NCI-H1417 (cell line): ENCODE measurements around the gene TRAPPC12.
"Not testable (repeated sequence)": the region's sequence is repeated elsewhere in the genome, so short reads cannot be mapped to it uniquely, and the experiment has no call there.

Source experiments
- DNase-seq, 3 experiments: peaks; one replicate each; lab custom pipeline; 2025; lab: John Stamatoyannopoulos, UW

The TRAPPC12 gene

DNA sequence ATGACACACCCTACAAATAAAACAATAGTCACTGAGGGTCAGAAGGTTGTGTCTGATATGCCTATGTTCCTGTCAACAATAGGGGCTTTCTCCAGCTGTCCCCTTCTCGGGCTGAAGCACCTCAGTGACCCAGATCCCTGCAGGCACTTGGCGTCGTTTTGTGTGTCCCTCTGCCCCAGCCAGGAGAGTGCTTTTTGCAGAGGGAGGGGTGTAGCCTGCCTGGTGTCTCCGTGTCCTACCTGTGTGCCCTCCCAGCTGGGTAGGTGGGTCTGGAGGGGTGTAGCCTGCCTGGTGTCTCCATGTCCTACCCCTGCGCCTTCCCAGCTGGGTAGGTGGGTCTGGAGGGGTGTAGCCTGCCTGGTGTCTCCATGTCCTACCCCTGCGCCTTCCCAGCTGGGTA, 74.5 kb downstream of the TRAPPC12 start:
- not testable (repeated sequence) for DNase-seq

- no peak for DNase-seq
Measured at GRCh38 chr2:3454802-3455201, 75.3 kb downstream of the TRAPPC12 start.

DNA sequence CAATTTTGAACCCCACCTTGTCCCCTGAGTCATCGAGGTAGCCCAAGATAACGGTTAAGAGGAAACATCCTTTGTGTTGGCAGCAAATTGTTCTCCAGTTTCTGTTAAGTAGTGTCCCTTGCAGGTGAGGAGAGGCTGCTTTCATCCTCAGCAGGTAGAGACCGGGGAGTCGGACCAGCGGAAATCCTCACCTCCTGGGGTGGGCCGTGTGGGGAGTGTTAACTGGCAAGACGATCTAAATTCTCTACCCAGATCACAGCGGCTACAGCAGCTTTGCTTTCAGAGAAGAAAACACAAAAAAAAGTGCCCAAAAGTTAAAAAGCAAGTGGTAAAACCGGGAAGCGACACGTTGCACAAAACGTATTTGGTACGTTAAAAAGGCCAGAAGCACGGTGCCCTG, 76.6 kb downstream of the TRAPPC12 start:
- DNase-seq = no peak

DNA sequence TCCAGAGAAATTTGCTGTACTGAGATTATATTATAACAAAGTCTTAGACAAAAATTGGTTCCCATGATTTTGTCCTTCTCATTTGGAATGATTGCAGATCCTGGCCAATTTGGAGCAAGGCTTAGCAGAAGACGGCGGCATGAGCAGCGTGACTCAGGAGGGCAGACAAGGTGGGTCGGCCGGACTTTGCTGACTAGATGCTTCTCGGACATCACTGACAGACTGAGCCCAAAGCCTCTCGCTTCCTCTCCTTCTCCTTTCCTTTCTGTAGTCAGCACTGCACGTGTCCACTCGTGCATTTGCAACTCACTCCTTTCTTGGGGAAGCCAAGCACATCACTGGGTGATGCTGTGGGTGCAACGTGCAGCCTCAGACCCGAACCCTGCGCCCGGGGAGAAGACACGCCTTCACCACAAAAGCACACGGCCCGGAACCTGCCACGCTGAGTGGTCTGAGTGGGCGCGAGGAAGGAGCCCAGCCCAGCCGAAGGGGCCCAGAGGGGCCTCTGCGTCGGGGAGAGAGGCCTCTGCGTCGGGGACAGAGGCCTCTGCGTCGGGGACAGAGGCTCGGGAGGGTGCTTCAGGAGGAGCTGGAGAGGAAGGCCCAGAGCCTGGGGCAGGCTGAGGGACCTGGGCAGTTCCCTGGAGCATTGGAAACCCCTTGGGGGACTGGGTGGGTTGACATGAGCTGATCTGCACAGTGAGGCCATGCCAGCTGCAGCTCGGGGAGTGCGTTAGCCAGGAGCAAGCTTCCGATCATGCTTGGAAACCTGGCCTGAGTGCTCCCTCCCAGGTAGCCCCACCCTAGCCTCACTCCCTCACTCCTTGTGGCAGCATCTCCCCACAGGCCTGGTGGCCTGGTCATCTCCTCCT, 78.3 kb downstream of the TRAPPC12 start:
- no peak for DNase-seq

DNA sequence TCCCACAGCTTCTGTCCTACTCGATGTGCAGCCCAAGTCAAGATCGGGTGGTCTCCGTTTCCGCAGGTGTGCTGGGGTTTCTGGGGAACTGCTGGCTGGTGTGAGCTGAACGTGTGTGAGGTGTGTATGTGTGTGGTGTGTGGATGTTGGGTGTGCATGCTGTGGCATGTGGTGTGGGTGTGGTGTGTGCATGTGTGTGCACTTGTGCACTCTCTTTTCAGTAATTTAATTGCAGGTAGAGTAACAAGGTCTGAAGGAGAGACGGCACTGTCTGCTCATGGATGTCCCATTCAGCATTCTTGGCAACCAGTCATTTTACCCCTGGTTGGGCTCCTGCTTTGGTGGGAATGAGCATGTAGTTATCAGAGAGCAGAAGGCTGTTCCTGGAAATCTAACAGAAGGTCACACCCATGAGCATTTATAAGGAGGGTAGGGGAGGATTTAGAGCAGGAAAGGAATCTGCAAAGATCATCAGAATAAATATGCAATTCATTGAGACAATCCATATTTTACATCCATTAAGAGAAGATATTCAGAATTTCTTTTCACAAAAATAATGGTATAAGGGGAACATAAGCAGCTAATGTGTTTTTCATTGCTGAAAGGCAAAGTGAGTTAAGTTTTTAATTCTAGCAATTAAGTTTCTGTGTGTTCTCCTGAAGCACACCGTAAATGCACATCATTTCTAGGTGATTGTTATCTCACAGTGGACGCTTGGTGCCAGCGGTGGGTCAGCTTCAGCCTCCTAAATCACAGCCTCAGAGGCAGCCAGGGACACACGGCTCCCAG, 79.1 kb downstream of the TRAPPC12 start:
- DNase-seq = no peak

GRCh38 chr2:3459185-3460015, 79.9 kb downstream of the TRAPPC12 start:
- no peak for DNase-seq

DNA sequence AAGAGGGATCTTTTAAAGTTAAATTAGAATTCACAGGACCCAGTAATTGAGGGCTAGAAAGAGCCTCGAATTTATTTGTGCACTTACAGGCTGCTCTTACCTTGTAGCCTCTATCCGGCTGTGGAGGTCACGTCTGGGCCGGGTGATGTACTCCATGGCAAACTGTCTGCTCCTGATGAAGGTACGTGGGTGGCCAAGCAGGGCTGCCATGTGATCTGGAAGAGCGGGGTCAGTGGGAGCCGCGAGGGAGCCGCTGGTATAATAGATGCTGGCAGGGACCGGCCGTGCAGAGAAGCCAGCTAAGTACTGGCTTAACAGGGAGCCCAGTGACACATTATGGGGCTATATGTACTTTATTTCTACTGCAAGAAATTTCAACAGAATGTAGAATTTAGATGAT, 80.7 kb downstream of the TRAPPC12 start:
- DNase-seq = peak in 1 of 3 experiments; percentile 23

DNA sequence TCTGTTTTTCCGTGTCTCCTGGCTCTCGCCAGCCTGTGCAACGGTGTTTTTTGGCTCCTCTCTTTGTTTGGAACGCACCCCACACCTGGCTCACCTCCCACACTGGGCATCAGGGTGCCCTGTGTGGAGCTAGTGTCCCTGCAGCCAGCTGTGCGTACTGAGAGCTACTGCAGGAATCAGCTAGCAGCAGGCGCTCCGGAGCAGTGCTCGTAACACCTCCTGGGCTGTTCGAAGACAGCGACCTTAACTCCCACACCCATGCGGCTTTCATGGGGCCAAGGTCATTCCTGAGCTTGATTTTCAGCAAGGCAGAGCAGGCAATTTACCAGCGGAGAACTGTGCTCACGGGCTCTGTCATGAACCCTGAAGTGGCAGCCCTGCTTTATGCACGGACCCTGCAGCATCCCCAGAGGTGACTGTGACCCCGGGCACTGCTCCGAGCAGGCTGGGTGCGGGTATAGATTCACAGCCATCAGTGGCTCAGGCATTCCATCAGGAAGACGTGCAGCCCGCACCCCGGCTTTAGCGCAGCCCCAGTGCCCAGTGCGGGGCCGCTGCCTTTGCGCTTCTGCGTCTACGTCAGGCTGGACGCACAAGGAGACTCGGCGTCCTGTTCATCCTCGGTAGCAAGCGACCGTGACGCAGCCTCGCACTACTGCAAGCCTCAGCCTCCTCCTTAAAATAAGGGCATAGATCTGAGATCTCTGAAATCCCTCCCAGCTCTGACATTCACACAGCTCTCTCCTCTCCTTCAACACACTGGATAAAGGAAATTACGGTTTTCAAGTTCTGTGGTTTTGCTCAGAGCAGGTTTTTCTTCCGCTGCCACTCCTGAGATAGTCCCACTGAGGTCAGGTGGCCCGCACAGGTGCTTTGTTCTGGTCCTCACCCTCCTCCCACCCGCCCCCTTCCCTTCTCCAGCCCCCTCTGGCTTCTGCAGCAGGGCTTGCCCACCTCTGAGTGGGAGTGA, 81.6 kb downstream of the TRAPPC12 start:
- DNase-seq = no peak

DNA sequence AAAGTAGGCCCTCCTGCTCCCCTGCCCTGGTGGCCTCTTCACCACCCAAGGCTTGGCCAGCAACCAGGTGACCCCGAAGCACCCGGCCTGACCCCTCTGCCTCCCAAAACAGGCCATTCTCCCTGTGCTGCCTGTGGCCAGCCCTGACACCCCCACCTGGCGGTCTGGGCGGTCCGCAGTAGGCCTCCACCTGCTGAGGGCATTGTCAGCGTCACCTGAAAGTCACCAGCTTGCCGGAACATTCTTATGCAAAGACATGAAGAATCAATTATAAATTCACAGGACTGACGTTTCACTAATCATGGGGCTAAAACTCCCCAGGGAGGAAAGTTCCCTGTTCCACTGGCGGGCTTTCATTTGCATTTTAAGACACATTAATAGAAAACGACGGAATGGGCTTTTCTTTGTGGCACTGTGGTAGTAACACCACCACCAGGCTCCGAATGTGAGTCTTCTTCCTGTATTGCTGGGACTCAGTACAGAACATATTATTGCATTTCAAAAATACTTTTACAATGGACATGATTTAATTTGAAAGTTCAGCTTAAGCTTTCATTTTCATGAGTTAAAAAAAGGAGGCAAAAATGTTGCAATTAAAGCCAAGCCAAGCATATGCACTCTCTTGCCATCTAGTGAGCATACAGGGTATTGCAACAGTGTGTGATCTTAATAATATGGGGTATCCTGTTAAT, 82.5 kb downstream of the TRAPPC12 start:
- peak; percentile 12 to 87 (median 81) for DNase-seq

DNA sequence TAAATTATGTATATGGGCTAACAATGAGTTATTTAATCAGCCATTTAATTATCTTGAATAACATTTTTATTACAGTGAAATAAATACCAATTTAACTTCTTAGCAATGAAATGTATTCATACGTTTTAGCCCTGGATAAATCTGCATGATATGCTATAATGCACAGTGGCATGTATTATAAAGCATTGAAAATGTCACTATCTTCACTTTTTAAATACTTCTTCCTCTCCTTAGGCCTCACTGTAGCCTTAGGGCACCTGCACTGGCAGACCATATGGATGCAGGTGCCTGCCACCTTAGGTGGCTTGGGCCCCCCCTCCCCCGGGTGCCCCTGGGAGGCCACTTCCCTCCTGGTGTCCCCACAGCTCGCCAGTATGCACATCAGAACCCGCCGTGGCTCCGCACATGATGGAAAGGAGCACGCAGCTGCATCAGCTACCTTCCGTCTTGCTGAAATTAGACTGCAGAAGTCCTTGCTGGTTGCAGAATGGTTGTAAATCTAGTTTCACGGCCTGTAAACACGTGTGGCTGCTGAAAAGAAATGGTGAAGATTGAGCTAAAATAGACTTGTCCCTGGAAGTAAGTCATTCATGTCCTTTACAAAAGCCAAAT, 83.1 kb downstream of the TRAPPC12 start:
- DNase-seq = no peak

- no peak for DNase-seq
Measured at GRCh38 chr2:3463186-3463835, 83.8 kb downstream of the TRAPPC12 start.

GRCh38 chr2:3463944-3464343, 84.5 kb downstream of the TRAPPC12 start:
- DNase-seq = no peak

DNA sequence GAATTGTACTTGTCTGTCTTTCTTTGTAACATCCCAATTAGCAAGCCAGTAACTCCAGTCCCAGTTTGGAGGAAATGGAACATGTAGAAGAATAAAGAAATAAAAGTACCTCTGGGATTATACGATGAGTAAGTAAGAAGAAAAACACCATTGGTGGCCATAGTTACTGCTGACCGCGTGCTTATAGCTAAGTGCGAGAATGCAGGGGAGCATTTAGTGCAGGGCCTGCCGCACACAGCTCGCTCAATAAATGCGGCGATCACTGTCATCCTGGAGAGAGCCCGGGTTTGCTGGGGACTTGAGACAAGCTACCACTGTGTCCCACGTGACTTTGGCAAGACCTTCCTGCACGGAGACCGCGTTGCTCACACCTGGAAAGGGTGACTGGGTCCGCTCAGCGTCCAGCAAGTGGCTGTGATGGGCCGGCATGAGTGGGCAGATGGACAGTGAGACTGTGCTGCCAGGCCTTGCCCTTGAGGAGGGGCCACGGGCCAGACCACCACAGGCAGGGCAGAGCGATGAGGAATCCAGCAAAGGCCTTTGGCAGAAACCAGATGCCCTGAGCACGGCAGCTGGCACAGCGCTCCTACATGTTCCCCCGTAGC, 85.0 kb downstream of the TRAPPC12 start:
- DNase-seq = no peak

- no peak for DNase-seq
Measured at GRCh38 chr2:3465328-3465727, 85.8 kb downstream of the TRAPPC12 start.

DNA sequence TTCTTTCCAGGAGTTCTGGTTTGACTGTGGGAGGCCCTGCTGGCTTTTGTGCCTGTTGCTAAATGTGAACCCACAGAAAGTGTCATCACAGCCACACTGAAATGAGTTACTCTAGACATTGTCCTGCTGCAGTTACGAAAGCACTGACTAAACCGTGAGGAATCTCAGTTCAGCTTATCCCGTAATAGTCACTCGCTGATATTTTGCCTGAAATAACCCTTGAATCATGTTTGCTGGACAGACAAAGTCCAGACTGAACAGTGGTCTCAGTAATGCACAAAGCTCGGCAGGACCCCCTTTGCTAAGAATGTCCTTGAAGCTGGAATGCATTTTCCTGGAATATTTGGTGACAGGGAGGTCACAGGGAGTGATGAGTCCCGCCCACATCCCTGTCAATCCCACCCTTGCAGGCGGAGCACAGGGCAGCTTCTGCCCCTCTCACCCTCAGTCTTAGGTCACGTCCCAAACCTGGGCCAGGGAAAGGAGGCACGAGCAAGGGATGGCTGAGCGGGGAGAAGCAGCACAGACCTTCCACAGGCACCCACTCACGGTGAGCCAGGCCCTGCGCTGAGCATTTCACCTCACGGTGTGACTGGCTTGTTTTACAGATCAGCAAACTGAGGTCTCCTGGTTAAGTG, 86.5 kb downstream of the TRAPPC12 start:
- DNase-seq = no peak

DNA sequence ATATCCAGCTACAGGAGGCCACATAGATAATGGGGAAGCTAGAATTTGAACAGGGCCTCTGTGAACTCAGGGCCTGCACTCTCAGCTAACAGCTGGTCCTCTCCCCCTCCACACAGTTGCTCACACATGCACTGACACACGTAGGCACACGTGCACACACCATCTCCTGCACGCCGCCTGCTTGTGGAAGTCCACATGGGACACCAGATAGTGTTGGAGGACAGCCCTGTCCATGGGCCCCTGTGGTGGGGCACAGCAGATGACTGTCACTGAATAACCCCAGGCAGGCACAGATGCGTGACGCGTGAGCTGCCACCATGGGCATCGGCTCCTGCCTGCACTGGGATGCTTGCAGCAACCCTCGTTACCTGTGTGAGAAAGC, 87.0 kb downstream of the TRAPPC12 start:
- no peak for DNase-seq

- DNase-seq = no peak
Measured at GRCh38 chr2:3466966-3467365, 87.5 kb downstream of the TRAPPC12 start.

DNA sequence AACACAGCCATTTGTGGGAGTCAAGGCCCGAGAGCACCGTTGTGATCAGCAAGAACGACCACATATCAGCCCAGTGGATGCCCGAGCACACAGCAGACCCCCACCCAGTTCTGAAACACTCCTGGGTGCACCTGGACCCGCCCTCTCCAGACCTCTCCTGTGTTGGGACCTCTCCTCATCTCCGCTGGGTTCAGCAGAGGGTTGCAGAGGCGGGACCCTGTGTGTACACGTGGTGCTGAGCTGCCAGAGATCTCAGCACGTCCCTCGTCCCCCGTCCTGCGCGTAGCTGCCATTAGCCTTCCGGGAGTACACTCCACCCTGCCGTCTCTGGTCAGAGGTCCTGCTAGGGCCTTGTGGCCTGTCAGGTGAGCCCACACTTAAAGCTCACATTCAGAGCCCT, 88.2 kb downstream of the TRAPPC12 start:
- no peak for DNase-seq
